Left ventricle myocardium inferior (tissue), 1 donor: ENCODE measurements around the gene POU2AF3. TPM values are rescaled to one million over a fixed set of nuclear protein-coding genes. Genes with fewer than 3 reads are reported as not detected.
A peak's percentile ranks its signal among the peaks of the same experiment; 100 is the strongest.

ENCODE experiments used
- DNase-seq: peaks from one replicate; pipeline ENCODE4 v3.0.0-alpha.2; 2020
- H3K27ac ChIP-seq: fragments of 200-600 bp; replicated peaks from 2 replicates; pipeline ENCODE4 v1.8.0; 2021
- H3K27me3 ChIP-seq: fragments of 200-600 bp; 2 replicates; pipeline ENCODE4 v1.8.0; 2021; ENCODE audit warnings: low read depth
- H3K36me3 ChIP-seq: fragments of 200-600 bp; 2 replicates; pipeline ENCODE4 v1.8.0; 2021
- H3K4me1 ChIP-seq: fragments of 200-600 bp; 2 replicates; pipeline ENCODE4 v1.8.0; 2021
- H3K4me3 ChIP-seq: fragments of 200-600 bp; 2 replicates; pipeline ENCODE4 v1.8.0; 2021; ENCODE audit warnings: mild to moderate bottlenecking, moderate library complexity
- H3K9me3 ChIP-seq: fragments of 200-600 bp; replicated peaks from 2 replicates; pipeline ENCODE4 v1.8.0; 2021
- intact Hi-C: fragments of 100-400 bp; cut with micrococcal nuclease; formaldehyde crosslinking; loops from one replicate; pipeline ENCODE4 v1.11.0; 2022
- total RNA-seq: library from RNA; stranded (reverse); fragmentation: NEBNext Ultra II Directional; extraction: Animal tissue kit (Norgen Biotek cat#: 25700); gene quantifications from one replicate; pipeline ENCODE4 v1.2.1, GENCODE V29; 2021
- TF ChIP-seq, protein P1 (sequence below): fragments of 200-600 bp; IDR thresholded peaks from 2 replicates; pipeline ENCODE4 v1.8.0; 2021; ENCODE audit warnings: antibody characterized with exemption, mild to moderate bottlenecking, borderline replicate concordance
- donor health status: DM: no; HTN: yes; CAD: no; lungs with severe emphysema.

Gene POU2AF3
- total RNA-seq, 1 donor from 2014 or later, result 0.38 TPM

DNA sequence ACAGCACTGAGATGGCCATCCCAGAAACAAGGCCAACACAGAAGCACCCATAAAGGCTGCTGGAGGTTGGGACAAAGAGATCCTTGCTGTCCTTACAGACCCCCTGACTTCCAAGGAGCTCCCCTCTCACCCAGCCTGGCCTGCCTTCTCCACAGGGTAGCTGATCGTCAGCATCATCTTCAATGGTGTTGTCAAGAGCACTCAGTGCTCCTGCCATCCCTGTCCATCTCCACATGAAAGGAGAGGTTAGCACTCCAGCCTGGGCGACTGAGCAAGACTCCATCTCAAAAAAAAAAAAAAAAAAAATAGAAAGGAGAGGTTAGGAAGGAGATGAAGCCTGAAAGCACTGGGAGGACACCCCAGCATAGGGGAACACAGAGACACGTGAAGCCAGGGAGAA is 2.1 kb upstream of the POU2AF3 start:
- no peak overlapping the region for H3K4me3 ChIP-seq
- TF ChIP-seq, protein P1, sequence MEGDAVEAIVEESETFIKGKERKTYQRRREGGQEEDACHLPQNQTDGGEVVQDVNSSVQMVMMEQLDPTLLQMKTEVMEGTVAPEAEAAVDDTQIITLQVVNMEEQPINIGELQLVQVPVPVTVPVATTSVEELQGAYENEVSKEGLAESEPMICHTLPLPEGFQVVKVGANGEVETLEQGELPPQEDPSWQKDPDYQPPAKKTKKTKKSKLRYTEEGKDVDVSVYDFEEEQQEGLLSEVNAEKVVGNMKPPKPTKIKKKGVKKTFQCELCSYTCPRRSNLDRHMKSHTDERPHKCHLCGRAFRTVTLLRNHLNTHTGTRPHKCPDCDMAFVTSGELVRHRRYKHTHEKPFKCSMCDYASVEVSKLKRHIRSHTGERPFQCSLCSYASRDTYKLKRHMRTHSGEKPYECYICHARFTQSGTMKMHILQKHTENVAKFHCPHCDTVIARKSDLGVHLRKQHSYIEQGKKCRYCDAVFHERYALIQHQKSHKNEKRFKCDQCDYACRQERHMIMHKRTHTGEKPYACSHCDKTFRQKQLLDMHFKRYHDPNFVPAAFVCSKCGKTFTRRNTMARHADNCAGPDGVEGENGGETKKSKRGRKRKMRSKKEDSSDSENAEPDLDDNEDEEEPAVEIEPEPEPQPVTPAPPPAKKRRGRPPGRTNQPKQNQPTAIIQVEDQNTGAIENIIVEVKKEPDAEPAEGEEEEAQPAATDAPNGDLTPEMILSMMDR, result no peak
- intact Hi-C loops, result no loop called here
- no peak overlapping the region for H3K27ac ChIP-seq
- no peak for DNase-seq
- H3K27me3 ChIP-seq, result peaks cover 31% of the 10 kb centered on the region
- no peaks in the 10 kb centered on the region for H3K9me3 ChIP-seq
- H3K36me3 ChIP-seq, result no peaks in the 10 kb centered on the region
- H3K4me1 ChIP-seq, result peaks cover 16% of the 10 kb centered on the region

DNA sequence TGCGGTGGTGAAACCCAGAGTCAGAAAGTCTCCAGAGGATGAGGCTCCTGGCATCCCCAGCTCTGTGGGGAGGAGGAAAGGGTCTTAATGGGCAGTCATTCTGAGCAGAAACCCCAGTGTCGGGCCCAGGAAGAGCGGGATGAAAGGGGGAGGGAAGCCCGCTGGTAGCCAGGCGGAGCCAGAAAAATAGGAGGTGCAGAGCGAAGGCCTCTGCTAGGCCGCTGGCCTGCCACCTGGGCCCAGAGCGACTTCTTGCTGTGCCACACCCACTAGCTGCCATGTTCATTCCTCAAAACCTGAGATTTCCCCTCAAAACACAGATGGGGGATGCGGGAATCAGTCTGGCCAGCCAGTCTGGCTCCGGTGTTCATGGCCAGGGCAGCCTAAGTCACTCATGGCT is 650 bp upstream of the POU2AF3 start:
- Histone ChIP-seq H3K9me3 (no peaks in the 10 kb centered on the region), H3K4me1 (peaks cover 16% of the 10 kb centered on the region), H3K27ac (no peak overlapping the region), H3K36me3 (no peaks in the 10 kb centered on the region), H3K4me3 (no peak overlapping the region), H3K27me3 (peaks cover 31% of the 10 kb centered on the region)
- DNase-seq, result no peak
- TF ChIP-seq, protein P1, result no peak
- intact Hi-C loops, result no loop called here

DNA sequence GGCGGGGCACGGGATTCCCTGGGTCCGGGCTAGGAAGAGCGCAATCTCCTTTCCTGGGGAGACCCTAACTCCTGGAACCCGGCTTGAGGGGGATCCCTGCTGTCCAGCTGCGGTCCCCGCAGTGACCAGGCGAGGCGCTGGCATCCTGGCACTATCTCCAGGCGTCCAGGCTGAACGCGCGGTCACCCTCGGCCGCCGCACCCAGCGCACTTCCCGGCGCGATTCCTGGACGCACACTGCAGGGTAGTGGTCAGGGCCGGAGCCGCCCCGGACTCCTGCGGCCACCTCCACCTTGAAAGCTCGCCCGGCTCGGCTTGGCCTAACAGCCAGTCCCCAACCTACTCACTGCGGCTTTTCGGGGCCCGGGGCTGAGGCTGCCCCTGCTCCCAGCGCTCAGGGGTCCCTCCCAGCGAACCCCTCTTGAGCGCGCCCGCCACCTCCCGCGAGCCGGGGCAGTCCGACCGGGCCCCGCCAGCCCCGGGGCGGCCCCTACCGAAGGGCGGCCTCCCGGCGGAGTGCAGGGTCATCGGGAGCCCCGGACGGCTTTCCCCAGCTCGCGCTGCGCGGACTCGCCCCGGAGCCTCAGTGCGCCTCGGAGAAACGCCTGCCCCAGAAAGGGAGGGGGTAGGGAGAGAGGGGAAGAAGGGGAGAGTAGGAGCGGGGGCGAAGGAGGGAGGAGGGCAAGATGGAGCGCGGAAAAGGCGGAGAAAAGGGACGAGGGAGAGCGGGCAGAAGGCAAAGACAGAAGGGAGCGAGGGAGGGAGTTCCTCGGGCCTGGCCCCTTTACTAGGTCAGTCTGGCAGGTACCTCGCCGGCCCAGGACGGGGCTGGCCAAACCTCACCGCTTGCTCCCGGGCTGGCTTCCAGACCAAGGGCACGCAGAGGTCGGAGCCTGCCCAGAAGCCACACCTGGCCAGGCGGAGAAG is 1.0 kb downstream of the POU2AF3 start:
- Histone ChIP-seq H3K36me3 (no peaks in the 10 kb centered on the region), H3K9me3 (no peaks in the 10 kb centered on the region), H3K27ac (peak overlapping the region; percentile 68), H3K4me3 (peak overlapping the region; percentile 76), H3K4me1 (peaks cover 16% of the 10 kb centered on the region), H3K27me3 (peaks cover 31% of the 10 kb centered on the region)
- DNase-seq, result peak; percentile 59
- TF ChIP-seq, protein P1, result peak; percentile 68
- intact Hi-C loops, result no loop called here

DNA sequence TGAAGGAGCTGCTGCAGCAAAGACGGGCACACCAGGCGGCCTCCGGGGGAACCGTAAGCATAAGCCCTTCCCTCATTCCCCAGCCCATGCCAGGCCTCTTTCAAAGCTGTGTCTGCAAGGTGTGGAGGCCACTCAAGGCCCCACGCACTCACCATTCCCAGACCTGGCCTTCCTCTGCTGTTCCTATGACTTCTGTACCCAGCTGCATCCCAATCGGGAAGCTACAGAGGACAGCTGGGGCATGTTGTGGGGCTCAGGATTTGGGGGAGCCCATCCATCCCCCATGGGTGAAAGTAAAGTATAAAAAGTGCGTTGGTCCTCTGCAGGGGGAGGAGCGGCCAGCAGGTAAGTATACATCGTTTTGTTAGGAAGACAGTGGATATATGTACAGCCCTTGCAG is 2.2 kb downstream of the POU2AF3 start:
- peaks cover 16% of the 10 kb centered on the region for H3K4me1 ChIP-seq
- TF ChIP-seq, protein P1, result no peak

DNA sequence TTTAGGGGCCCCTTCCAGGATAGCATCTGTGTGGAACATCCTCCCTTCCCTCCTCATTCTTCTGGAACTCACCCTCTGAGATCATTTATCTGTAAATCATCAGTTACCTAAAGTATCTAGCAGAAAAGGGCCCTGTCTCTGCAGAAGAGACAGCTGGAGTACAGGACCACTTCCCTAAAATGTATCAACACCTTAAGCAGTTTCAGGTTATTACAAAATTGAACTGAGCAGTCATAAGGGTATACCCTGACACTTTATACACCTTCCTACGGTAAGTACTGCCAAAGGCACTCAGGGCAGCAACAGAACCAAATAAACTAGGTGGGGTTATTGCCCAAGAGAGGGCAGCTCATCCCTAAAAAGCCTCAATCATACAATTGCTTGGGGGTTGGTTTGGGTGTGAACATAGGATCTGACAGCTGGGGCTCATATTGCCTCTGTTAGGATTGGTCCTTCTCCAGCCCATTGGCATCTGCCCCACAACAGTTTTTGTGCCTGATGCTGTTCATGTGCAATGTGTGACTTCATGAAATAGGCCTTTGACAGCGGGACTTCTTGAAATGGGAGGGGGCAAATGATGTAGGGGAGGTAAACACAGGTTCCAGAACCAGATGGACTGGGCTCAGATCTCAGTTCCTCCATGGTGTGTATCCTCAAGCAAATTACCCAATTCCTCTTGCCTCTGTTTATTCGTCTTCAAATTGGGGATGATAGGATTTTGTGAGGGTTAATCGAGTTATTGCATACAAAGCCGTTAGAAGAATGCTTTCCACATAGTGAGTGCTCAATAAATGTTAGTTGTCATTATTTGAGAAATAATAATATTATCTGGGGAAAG is 2.9 kb downstream of the POU2AF3 start:
- intact Hi-C loops, result no loop called here
- no peak for DNase-seq
- H3K4me1 ChIP-seq, result peaks cover 16% of the 10 kb centered on the region

More for the DNA sequence above, 2.2 kb downstream of the POU2AF3 start:
- intact Hi-C loops, result no loop called here
- Histone ChIP-seq H3K9me3 (no peaks in the 10 kb centered on the region), H3K36me3 (no peaks in the 10 kb centered on the region), H3K4me3 (no peak overlapping the region), H3K27ac (no peak overlapping the region), H3K27me3 (peaks cover 31% of the 10 kb centered on the region)
- DNase-seq, result no peak

More for the DNA sequence above, 2.9 kb downstream of the POU2AF3 start:
- H3K36me3 ChIP-seq, result no peaks in the 10 kb centered on the region
- no peaks in the 10 kb centered on the region for H3K9me3 ChIP-seq
- peaks cover 31% of the 10 kb centered on the region for H3K27me3 ChIP-seq
- no peak overlapping the region for H3K4me3 ChIP-seq
- TF ChIP-seq, protein P1, result no peak
- H3K27ac ChIP-seq, result no peak overlapping the region
